GM23338 (cell line): Measurements from ENCODE around the gene MAP4K1. TPM values are rescaled to one million over a fixed set of nuclear protein-coding genes. Genes with fewer than 3 reads are reported as not detected.

Experiments
- ATAC-seq: fragments of 200-7000 bp; cut with Tn5 transposase; 3 replicates; pipeline ENCODE4 v1.9.1; 2020
- DNase-seq: peaks from one replicate; pipeline ENCODE4 v3.0.0-alpha.2; 2015; ENCODE audit warnings: low spot score
- H2AFZ ChIP-seq: fragments of 200-600 bp; sonication (generic); 2 replicates; pipeline ENCODE4 v1.8.0; 2016; ENCODE audit warnings: antibody characterized with exemption, mild to moderate bottlenecking, moderate library complexity
- H3F3A ChIP-seq: fragments of 200-600 bp; sonication (generic); replicated peaks from 2 replicates; pipeline ENCODE4 v1.8.0; 2017; ENCODE audit warnings: antibody characterized with exemption, mixed run types, low read depth
- H3K27ac ChIP-seq: fragments of 200-600 bp; sonication (generic); 2 replicates; pipeline ENCODE4 v1.6.1; 2016; ENCODE audit warnings: low read depth
- H3K27me3 ChIP-seq: fragments of 200-600 bp; sonication (generic); 2 replicates; pipeline ENCODE4 v1.8.0; 2016; ENCODE audit warnings: mild to moderate bottlenecking, mixed run types, moderate library complexity; ENCODE audit not compliant: insufficient read depth
- H3K36me3 ChIP-seq: fragments of 200-600 bp; sonication (generic); 2 replicates; pipeline ENCODE4 v1.8.0; 2016; ENCODE audit warnings: mild to moderate bottlenecking; ENCODE audit not compliant: insufficient read depth
- H3K4me1 ChIP-seq: fragments of 200-600 bp; sonication (generic); 2 replicates; pipeline ENCODE4 v1.8.0; 2016; ENCODE audit warnings: mild to moderate bottlenecking, moderate library complexity; ENCODE audit not compliant: insufficient read depth
- H3K4me2 ChIP-seq: fragments of 200-600 bp; sonication (generic); 2 replicates; pipeline ENCODE4 v1.7.1; 2017; ENCODE audit warnings: mixed run types
- H3K4me3 ChIP-seq: fragments of 200-600 bp; sonication (generic); 2 replicates; pipeline ENCODE4 v1.6.1; 2016; ENCODE audit warnings: mixed run types
- H3K79me2 ChIP-seq: fragments of 200-600 bp; sonication (generic); replicated peaks from 2 replicates; pipeline ENCODE4 v1.8.0; 2017; ENCODE audit warnings: mild to moderate bottlenecking; ENCODE audit not compliant: insufficient read depth
- H3K9me2 ChIP-seq: fragments of 200-600 bp; sonication (generic); 2 replicates; pipeline ENCODE4 v1.8.0; 2017; ENCODE audit not compliant: insufficient read depth
- H4K20me1 ChIP-seq: fragments of 200-600 bp; sonication (generic); replicated peaks from 2 replicates; pipeline ENCODE4 v1.8.0; 2017; ENCODE audit warnings: mild to moderate bottlenecking; ENCODE audit not compliant: insufficient read depth
- H3K27ac Mint-ChIP-seq: 2 replicates; pipeline ENCODE4 v1.8.0; 2020; ENCODE audit warnings: inconsistent platforms, mild to moderate bottlenecking, moderate library complexity, mixed read lengths
- H3K27me3 Mint-ChIP-seq: 3 replicates; pipeline ENCODE4 v1.8.0; 2022; ENCODE audit warnings: low read depth, mild to moderate bottlenecking, moderate library complexity, mixed read lengths, inconsistent platforms; ENCODE audit not compliant: insufficient read depth, poor library complexity
- H3K36me3 Mint-ChIP-seq: 3 replicates; pipeline ENCODE4 v1.8.0; 2021; ENCODE audit warnings: low read depth, mild to moderate bottlenecking, inconsistent platforms, moderate library complexity, mixed read lengths
- H3K4me1 Mint-ChIP-seq: 3 replicates; pipeline ENCODE4 v1.8.0; 2020; ENCODE audit warnings: mild to moderate bottlenecking, inconsistent platforms, mixed read lengths
- H3K4me3 Mint-ChIP-seq: 3 replicates; pipeline ENCODE4 v1.8.0; 2021; ENCODE audit warnings: moderate library complexity, mild to moderate bottlenecking, inconsistent platforms, mixed read lengths
- H3K9me3 Mint-ChIP-seq: 3 replicates; pipeline ENCODE4 v1.8.0; 2020; ENCODE audit warnings: moderate library complexity, mild to moderate bottlenecking, inconsistent platforms, mixed read lengths
- EZH2phosphoT487 ChIP-seq: fragments of 200-600 bp; sonication (generic); IDR thresholded peaks from one replicate; pipeline ENCODE4 v1.8.1; 2018; ENCODE audit warnings: antibody characterized with exemption; ENCODE audit not compliant: unreplicated experiment
- JUNB ChIP-seq: IDR thresholded peaks from one replicate; pipeline ENCODE4 v1.6.1; 2016; ENCODE audit warnings: antibody characterized with exemption; ENCODE audit not compliant: unreplicated experiment
- polyA plus RNA-seq: library from polyadenylated mRNA; unstranded; fragments of >200 nt; fragmentation: Nextera tagmentation; extraction: Ambion mirVana; gene quantifications from 2 replicates; pipeline ENCODE4 v1.2.1, GENCODE V29; 2016
- total RNA-seq: library from RNA; depleted of rRNA; stranded (reverse); fragments of >200 nt; shearing (Covaris generic); gene quantifications from 2 replicates; pipeline ENCODE4 v1.2.3, GENCODE V29; 2014
- TF ChIP-seq, protein P1 (sequence below): fragments of 250-450 bp; sonication (Bioruptor Pico); IDR thresholded peaks from 2 replicates; pipeline ENCODE4 v1.5.0; 2020; ENCODE audit warnings: mild to moderate bottlenecking, moderate library complexity
- TF ChIP-seq, protein P2 (sequence below): IDR thresholded peaks from 2 replicates; pipeline ENCODE4 v1.6.1; 2016; ENCODE audit warnings: antibody characterized with exemption
- TF ChIP-seq, protein P3 (sequence below), 2 experiments: fragments of 200-600 bp in 1 of 2; sonication (generic) in 1 of 2; conservative IDR thresholded peaks; 2 replicates each; pipeline versions ENCODE4 v1.5.1 to v1.6.1; 2016 to 2017; ENCODE audit warnings: antibody characterized with exemption in 2 of 2, low read depth in 2 of 2, mild to moderate bottlenecking in 2 of 2, moderate library complexity in 1 of 2
- TF ChIP-seq, protein P4 (sequence below): IDR thresholded peaks from one replicate; pipeline ENCODE4 v1.6.1; 2018; ENCODE audit warnings: antibody characterized with exemption; ENCODE audit not compliant: unreplicated experiment

The MAP4K1 gene
- total and polyA plus RNA-seq, 2 experiments from 2014 or later: 7.7 to 44.6 TPM

DNA sequence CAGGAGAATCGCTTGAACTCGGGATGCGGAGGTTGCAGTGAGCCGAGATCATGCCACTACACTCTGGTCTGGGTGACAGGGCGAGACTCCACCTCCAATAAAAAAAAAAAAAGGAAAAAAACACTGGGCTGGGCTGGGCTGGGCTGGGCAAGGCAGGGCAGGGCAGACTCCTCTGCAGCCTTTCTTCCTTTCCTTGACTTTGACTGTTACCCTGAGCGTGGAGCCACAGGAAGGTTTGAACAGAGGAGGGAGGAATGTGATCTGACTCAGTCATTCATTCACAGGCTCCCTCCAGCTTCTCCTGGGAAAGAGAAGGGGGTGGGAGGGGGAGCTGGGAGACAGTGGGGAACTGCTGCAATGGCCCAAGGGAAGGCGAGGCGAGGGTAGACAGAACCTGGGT, 27.0 kb upstream of the MAP4K1 start (continued):
- TF ChIP-seq, protein P1, sequence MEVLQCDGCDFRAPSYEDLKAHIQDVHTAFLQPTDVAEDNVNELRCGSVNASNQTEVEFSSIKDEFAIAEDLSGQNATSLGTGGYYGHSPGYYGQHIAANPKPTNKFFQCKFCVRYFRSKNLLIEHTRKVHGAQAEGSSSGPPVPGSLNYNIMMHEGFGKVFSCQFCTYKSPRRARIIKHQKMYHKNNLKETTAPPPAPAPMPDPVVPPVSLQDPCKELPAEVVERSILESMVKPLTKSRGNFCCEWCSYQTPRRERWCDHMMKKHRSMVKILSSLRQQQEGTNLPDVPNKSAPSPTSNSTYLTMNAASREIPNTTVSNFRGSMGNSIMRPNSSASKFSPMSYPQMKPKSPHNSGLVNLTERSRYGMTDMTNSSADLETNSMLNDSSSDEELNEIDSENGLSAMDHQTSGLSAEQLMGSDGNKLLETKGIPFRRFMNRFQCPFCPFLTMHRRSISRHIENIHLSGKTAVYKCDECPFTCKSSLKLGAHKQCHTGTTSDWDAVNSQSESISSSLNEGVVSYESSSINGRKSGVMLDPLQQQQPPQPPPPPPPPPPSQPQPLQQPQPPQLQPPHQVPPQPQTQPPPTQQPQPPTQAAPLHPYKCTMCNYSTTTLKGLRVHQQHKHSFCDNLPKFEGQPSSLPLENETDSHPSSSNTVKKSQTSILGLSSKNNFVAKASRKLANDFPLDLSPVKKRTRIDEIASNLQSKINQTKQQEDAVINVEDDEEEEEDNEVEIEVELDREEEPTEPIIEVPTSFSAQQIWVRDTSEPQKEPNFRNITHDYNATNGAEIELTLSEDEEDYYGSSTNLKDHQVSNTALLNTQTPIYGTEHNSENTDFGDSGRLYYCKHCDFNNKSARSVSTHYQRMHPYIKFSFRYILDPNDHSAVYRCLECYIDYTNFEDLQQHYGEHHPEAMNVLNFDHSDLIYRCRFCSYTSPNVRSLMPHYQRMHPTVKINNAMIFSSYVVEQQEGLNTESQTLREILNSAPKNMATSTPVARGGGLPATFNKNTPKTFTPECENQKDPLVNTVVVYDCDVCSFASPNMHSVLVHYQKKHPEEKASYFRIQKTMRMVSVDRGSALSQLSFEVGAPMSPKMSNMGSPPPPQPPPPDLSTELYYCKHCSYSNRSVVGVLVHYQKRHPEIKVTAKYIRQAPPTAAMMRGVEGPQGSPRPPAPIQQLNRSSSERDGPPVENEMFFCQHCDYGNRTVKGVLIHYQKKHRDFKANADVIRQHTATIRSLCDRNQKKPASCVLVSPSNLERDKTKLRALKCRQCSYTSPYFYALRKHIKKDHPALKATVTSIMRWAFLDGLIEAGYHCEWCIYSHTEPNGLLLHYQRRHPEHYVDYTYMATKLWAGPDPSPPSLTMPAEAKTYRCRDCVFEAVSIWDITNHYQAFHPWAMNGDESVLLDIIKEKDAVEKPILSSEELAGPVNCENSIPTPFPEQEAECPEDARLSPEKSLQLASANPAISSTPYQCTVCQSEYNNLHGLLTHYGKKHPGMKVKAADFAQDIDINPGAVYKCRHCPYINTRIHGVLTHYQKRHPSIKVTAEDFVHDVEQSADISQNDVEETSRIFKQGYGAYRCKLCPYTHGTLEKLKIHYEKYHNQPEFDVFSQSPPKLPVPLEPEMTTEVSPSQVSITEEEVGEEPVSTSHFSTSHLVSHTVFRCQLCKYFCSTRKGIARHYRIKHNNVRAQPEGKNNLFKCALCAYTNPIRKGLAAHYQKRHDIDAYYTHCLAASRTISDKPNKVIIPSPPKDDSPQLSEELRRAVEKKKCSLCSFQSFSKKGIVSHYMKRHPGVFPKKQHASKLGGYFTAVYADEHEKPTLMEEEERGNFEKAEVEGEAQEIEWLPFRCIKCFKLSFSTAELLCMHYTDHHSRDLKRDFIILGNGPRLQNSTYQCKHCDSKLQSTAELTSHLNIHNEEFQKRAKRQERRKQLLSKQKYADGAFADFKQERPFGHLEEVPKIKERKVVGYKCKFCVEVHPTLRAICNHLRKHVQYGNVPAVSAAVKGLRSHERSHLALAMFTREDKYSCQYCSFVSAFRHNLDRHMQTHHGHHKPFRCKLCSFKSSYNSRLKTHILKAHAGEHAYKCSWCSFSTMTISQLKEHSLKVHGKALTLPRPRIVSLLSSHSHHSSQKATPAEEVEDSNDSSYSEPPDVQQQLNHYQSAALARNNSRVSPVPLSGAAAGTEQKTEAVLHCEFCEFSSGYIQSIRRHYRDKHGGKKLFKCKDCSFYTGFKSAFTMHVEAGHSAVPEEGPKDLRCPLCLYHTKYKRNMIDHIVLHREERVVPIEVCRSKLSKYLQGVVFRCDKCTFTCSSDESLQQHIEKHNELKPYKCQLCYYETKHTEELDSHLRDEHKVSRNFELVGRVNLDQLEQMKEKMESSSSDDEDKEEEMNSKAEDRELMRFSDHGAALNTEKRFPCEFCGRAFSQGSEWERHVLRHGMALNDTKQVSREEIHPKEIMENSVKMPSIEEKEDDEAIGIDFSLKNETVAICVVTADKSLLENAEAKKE (CRISPR knock-in tag): no peak
- TF ChIP-seq, protein P2, sequence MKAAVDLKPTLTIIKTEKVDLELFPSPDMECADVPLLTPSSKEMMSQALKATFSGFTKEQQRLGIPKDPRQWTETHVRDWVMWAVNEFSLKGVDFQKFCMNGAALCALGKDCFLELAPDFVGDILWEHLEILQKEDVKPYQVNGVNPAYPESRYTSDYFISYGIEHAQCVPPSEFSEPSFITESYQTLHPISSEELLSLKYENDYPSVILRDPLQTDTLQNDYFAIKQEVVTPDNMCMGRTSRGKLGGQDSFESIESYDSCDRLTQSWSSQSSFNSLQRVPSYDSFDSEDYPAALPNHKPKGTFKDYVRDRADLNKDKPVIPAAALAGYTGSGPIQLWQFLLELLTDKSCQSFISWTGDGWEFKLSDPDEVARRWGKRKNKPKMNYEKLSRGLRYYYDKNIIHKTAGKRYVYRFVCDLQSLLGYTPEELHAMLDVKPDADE: no peak

DNA sequence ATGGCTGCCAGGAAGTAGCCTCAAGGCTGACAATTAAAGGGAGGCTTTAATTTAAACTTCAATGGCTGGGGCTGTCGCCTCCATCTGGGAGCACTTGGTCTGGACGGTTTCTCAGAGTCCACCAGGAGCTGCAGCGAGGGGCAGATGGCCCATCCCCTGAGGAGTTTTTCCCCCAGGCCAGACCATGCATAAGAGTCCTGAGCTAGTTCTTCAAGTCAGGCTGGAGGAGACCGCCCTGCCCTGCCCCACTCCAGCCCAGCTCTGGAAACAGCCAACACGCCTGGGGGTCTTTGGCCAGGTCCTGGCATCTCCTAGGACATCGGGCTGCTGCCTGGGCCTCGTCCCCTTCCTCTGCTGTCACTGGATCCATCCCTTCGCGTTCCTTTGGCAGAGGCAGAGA, 24.4 kb upstream of the MAP4K1 start:
- Mint-ChIP-seq H3K9me3 (no peaks in the 10 kb centered on the region), H3K27ac (no peak overlapping the region), H3K36me3 (peaks cover 4% of the 10 kb centered on the region; the same call in 2 of the 3 replicates), H3K4me3 (no peak overlapping the region), H3K4me1 (peaks cover 13% of the 10 kb centered on the region), H3K27me3 (peaks cover 14% of the 10 kb centered on the region)
- ATAC-seq (no peak), DNase-seq (no peak)
- Histone ChIP-seq H3K27me3 (no peaks in the 10 kb centered on the region), H2AFZ (no peak overlapping the region), H4K20me1 (no peaks in the 10 kb centered on the region), H3K79me2 (no peaks in the 10 kb centered on the region), H3F3A (peaks cover 3% of the 10 kb centered on the region; the same call in 1 of the 2 replicates), H3K27ac (no peak overlapping the region), H3K4me1 (peaks cover 10% of the 10 kb centered on the region), H3K4me2 (no peak overlapping the region), H3K9me2 (no peaks in the 10 kb centered on the region), H3K36me3 (no peaks in the 10 kb centered on the region), H3K4me3 (no peak overlapping the region)
- TF ChIP-seq EZH2phosphoT487 (no peak), JUNB (no peak)
- TF ChIP-seq, protein P3, sequence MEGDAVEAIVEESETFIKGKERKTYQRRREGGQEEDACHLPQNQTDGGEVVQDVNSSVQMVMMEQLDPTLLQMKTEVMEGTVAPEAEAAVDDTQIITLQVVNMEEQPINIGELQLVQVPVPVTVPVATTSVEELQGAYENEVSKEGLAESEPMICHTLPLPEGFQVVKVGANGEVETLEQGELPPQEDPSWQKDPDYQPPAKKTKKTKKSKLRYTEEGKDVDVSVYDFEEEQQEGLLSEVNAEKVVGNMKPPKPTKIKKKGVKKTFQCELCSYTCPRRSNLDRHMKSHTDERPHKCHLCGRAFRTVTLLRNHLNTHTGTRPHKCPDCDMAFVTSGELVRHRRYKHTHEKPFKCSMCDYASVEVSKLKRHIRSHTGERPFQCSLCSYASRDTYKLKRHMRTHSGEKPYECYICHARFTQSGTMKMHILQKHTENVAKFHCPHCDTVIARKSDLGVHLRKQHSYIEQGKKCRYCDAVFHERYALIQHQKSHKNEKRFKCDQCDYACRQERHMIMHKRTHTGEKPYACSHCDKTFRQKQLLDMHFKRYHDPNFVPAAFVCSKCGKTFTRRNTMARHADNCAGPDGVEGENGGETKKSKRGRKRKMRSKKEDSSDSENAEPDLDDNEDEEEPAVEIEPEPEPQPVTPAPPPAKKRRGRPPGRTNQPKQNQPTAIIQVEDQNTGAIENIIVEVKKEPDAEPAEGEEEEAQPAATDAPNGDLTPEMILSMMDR (conservative IDR thresholded peaks at IDR 0.05; ENCODE audit: low read depth in 2 of 2): 0 out of 4 replicates have a peak, but pooled peaks of 1 of the 2 experiments have one; percentile 4
- TF ChIP-seq, protein P4, sequence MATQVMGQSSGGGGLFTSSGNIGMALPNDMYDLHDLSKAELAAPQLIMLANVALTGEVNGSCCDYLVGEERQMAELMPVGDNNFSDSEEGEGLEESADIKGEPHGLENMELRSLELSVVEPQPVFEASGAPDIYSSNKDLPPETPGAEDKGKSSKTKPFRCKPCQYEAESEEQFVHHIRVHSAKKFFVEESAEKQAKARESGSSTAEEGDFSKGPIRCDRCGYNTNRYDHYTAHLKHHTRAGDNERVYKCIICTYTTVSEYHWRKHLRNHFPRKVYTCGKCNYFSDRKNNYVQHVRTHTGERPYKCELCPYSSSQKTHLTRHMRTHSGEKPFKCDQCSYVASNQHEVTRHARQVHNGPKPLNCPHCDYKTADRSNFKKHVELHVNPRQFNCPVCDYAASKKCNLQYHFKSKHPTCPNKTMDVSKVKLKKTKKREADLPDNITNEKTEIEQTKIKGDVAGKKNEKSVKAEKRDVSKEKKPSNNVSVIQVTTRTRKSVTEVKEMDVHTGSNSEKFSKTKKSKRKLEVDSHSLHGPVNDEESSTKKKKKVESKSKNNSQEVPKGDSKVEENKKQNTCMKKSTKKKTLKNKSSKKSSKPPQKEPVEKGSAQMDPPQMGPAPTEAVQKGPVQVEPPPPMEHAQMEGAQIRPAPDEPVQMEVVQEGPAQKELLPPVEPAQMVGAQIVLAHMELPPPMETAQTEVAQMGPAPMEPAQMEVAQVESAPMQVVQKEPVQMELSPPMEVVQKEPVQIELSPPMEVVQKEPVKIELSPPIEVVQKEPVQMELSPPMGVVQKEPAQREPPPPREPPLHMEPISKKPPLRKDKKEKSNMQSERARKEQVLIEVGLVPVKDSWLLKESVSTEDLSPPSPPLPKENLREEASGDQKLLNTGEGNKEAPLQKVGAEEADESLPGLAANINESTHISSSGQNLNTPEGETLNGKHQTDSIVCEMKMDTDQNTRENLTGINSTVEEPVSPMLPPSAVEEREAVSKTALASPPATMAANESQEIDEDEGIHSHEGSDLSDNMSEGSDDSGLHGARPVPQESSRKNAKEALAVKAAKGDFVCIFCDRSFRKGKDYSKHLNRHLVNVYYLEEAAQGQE: no peak
